Posterior cingulate gyrus (tissue), 11 donors: ENCODE results near the gene MYO18B.
"Not testable (repeated sequence)": the region's sequence is repeated elsewhere in the genome, so short reads cannot be mapped to it uniquely, and the experiment has no call there.

Experiments used
- DNase-seq, 10 donors: peaks; one replicate each; pipeline versions ENCODE4 v3.0.0 to v3.0.0-alpha.2; 2020 to 2021; ENCODE audit warnings: mixed read lengths in 3 of 10
- intact Hi-C: fragments of 100-400 bp; cut with DNase I; formaldehyde crosslinking; loops from one replicate; pipeline ENCODE4 v1.15.1; 2023

Gene MYO18B, protein sequence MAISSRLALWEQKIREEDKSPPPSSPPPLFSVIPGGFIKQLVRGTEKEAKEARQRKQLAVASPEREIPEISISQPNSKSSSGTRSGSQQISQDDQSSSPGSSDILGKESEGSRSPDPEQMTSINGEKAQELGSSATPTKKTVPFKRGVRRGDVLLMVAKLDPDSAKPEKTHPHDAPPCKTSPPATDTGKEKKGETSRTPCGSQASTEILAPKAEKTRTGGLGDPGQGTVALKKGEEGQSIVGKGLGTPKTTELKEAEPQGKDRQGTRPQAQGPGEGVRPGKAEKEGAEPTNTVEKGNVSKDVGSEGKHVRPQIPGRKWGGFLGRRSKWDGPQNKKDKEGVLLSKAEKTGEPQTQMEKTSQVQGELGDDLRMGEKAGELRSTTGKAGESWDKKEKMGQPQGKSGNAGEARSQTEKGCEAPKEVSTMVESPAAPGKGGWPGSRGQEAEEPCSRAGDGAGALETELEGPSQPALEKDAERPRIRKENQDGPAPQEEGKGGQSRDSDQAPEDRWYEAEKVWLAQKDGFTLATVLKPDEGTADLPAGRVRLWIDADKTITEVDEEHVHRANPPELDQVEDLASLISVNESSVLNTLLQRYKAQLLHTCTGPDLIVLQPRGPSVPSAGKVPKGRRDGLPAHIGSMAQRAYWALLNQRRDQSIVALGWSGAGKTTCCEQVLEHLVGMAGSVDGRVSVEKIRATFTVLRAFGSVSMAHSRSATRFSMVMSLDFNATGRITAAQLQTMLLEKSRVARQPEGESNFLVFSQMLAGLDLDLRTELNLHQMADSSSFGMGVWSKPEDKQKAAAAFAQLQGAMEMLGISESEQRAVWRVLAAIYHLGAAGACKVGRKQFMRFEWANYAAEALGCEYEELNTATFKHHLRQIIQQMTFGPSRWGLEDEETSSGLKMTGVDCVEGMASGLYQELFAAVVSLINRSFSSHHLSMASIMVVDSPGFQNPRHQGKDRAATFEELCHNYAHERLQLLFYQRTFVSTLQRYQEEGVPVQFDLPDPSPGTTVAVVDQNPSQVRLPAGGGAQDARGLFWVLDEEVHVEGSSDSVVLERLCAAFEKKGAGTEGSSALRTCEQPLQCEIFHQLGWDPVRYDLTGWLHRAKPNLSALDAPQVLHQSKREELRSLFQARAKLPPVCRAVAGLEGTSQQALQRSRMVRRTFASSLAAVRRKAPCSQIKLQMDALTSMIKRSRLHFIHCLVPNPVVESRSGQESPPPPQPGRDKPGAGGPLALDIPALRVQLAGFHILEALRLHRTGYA (N-terminal part only)

GRCh38 chr22:25741692-25742626 is at the start of gene MYO18B:
Gene MYO18B, plus strand, starts transcription at chr22:25742188. Its CDS starts 18,905 bp downstream, at chr22:25761093.
- DNase-seq = no peak
- intact Hi-C loops = no loop called here

- intact Hi-C loops = no loop called here
Observed at GRCh38 chr22:25692397-25693267, 49.4 kb upstream of the MYO18B start.

GRCh38 chr22:25693268-25693565 is 48.8 kb upstream of the MYO18B start:
- intact Hi-C loops = no loop called here
- DNase-seq = no peak

More at GRCh38 chr22:25692397-25693267, 49.4 kb upstream of the MYO18B start:
- peak in 1 of 10 donors; percentile 51 for DNase-seq

DNA sequence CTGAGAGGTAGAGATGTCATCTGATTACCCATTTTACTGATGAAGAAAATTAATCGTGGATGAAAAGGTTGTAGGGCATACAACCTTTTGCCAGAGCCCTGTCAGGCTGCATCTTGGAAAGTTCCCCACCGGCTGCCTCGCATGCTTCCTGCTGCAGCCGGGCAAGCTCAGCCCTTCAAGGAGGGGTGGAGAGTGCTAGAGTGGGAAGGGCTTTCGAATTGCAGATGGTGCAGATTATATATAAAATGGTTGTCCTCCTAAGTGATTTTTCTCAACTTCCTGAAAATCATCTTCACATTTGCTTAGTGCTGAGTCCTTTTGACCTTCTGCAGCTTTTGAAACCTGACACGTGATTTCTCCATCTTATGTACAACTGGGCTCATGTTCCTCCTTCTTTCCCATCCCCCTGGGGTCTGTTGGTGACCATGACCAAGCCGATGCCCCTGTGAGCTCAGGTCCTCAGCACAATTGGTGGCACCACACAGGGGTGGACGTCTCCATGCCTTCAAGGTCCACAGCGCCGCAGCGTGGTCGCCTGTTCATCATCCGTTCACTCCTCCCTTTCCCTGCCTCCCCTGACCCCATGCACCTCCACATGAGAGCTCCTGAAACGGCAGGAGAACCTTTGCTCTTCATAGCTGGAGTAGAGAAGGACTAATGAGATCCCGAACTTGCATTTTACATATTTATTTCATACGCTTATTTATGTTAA is 47.6 kb upstream of the MYO18B start:
- intact Hi-C loops = no loop called here
- DNase-seq = peak in 1 of 10 donors; percentile 74

- intact Hi-C loops = no loop called here
- no peak for DNase-seq
Observed at GRCh38 chr22:25695146-25695545, 46.8 kb upstream of the MYO18B start.

GRCh38 chr22:25696763-25697162 is 45.2 kb upstream of the MYO18B start:
- intact Hi-C loops = no loop called here
- DNase-seq = no peak

DNA sequence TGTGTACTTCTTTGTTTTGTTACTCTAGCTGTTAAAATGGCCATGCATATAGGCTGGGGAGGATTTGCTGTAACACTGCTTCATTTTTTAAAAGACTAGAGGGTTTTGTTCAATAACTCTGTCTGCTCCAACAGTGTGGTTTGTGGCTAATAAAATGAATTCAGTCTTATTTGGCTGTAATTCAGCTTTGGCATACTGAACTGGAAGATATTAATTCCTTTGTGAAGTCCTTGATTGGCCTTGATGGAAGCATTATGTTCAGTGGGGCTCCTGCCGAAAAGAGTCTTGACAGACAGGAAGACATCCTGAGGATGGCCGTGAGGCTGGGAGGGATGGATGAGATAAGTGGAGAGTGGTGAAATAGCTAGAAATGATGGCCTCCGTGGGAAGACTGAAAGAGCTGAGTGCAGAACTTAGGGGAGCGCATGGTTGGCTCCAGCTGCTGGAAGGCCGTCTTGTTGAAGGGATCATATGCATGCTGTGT is 44.8 kb upstream of the MYO18B start:
- intact Hi-C loops = no loop called here
- DNase-seq = no peak

DNA sequence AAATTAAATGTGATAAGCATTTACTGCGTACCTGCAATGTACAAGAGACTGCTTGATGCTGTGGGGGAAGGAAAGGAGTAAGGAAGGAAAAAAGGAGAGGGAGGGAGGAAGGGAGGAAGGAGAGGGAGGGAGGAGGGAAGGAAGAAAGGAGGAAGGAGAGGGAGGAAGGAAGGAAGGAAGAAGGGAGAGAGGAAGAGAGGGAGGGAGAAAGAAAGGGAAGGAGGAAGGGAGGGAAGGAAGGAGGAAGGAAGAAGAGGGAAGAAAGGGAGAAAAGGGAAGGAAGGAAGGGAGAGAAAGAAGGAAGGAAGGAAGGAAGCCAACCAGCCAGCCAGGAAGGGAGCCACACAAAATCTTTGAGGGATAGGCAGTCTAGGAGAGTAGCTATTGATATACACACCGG is 44.0 kb upstream of the MYO18B start:
- DNase-seq = no peak
- intact Hi-C loops = no loop called here

DNA sequence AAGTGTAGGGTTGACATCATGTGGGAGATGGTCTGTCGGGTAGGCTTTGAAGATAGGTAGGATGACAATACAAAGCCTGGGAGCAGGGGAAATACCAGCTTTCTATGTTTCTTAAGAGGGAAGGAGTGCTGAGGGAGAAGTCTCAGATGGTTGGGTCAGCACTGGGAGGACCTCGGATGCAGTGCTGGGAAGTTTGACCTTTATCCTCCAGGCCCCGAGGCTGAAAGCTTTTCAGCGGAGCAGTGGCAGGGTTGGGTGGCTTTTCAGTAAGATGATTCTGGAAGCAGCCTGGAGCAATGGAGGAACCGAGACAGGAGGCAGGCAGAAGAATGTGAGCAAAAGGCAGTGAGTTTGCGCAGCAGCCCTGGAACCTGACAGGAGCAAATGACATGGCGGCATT is 43.5 kb upstream of the MYO18B start:
- intact Hi-C loops = no loop called here
- no peak for DNase-seq

DNA sequence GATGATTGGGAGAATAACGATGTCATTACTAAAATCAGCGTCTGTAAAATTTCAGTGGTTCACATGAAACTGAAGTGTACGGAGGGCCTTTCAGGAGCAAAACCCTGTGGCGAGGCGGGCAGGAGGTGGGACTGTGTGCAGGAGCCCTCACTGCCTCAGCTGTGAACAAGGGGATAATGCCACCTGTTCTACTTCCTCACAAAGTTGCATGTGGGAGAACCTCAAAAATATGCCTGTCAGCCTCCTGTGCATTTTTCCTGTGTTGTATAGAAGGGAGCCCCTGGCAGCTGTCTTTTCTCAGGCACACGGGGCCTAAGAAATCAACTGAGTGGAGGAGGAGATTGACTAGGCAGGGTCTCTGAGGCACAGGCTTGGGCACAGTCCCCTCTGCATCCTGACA is 43.0 kb upstream of the MYO18B start:
- no peak for DNase-seq
- intact Hi-C loops = no loop called here

DNA sequence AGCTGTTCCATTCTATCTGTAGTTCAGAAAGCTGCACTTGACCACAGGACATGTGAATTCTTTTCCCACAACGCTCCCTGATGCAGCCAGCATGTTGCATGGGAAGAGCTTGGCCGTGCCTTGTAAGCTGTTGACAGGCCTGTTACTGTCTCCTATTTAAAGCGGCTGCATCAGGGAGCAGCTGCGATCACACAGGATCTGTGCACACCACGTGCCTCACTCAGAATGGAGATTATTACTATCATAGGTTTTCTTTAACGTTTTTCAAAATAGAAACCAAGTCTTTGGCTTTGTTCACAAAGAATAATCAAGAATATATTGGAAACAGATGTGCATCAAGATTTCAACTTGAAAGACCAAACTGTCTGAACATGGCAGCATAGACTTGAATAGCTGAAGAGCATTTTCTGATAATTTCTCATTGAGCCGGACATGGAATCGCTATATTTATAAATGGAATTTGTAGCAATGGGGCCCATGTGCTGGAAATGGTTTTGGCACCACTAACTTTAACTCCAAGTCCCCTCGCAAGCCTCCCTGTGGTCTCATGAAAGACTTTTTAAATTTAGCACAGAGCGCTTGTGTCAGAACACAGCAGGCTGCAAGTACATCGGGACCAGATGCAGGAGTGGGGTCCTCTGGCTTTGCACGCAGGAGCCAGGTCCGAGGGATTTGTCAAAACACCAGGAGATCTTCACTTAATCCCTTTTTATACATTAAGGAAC is 40.8 kb upstream of the MYO18B start:
- peak; percentile 25 to 93 (median 53) for DNase-seq
- intact Hi-C loops = loop anchor here (5.0 to 10.0 kb wide), 3 partner anchors 64 to 254 kb away; no protein-coding TSS in a partner anchor

GRCh38 chr22:25702040-25702439 is 39.9 kb upstream of the MYO18B start:
- no peak for DNase-seq
- intact Hi-C loops = loop anchor here (1.0 to 10.0 kb wide), 4 partner anchors 63 to 255 kb away; no protein-coding TSS in a partner anchor

- no peak for DNase-seq
- intact Hi-C loops = loop anchor here (1.0 to 10.0 kb wide), 4 partner anchors 62 to 255 kb away; no protein-coding TSS in a partner anchor
Observed at GRCh38 chr22:25702571-25703167, 39.3 kb upstream of the MYO18B start.

DNA sequence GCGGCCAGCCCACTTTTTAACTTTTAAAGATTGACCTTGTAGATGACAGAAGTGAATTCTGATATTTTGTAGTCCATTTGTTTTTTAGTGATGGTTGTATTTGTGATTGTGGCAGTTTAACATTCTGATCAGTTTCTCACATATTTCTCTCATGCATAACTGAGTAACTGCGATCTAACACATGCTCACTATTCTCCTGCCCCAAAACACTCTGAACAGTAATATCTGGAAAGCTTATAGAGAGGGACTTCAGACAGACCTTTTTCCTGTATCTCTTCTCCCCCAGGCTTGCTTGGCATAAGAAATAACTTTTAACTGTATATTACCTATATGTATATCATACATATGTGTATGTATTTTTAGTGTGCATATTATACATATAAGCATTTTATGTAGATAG is 37.3 kb upstream of the MYO18B start:
- DNase-seq = no peak
- intact Hi-C loops = loop anchor here (5.0 to 10.0 kb wide), 3 partner anchors 60 to 257 kb away; no protein-coding TSS in a partner anchor

GRCh38 chr22:25706197-25706596 is 35.8 kb upstream of the MYO18B start:
- no peak for DNase-seq
- intact Hi-C loops = loop anchor here (10.0 kb wide), 1 partner anchor 59 kb away; no protein-coding TSS in a partner anchor

- DNase-seq = not testable (repeated sequence)
- intact Hi-C loops = loop anchor here (10.0 kb wide), 1 partner anchor 56 kb away; no protein-coding TSS in a partner anchor
Observed at GRCh38 chr22:25708430-25708829, 33.6 kb upstream of the MYO18B start.
